ENCODE data around the gene FOXO3. TPM values are rescaled to one million over a fixed set of nuclear protein-coding genes. Genes with fewer than 3 reads are reported as not detected.

The FOXO3 gene
- total RNA-seq, 1 experiment from 2014 or later, result 22.1 TPM

DNA sequence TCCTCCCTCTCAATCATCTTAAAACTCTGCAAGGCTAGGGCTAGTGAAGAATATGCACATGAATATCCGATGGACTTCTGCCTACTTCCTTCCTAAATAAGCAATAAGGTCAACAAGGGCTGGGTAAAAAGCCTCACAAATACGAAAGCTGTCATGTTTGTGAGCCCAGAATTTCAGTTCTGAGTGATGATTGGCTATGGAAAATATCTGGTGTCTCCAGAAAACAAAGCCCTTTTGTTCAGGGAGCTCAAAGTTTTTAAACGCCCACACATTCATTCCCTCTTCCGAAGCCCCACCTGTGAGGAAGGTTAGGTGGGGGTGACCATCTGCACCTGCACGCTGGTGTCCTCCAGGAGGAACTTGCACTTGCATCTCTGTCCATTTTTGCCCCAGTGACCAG, 160.6 kb downstream of the FOXO3 start:
- Histone ChIP-seq H4K20me1 (ENCODE audit: control insufficient read depth, insufficient read depth, insufficient read length) (no peaks in the 10 kb centered on the region), H3K79me1 (ENCODE audit: insufficient read depth, low read depth, low read length, poor library complexity, severe bottlenecking) (no peaks in the 10 kb centered on the region), H3K27ac (ENCODE audit: insufficient read length, low read depth, low read length) (no peak overlapping the region), H2BK20ac (ENCODE audit: low read depth, low read length, poor library complexity, severe bottlenecking) (no peak overlapping the region), H3T11ph (ENCODE audit: low read length) (no peak overlapping the region), H2BK5ac (ENCODE audit: insufficient read length, low read length) (no peak overlapping the region), H4K5ac (ENCODE audit: insufficient read length, low read depth, low read length) (no peak overlapping the region), H3K79me2 (ENCODE audit: insufficient read depth, low read length) (no peaks in the 10 kb centered on the region), H3K23me2 (ENCODE audit: insufficient read length, low read depth, low read length, poor library complexity, severe bottlenecking) (no peaks in the 10 kb centered on the region), H4K8ac (replicated peaks; ENCODE audit: insufficient read length, low read depth, low read length) (no peak overlapping the region), H3K14ac (ENCODE audit: insufficient read depth, low read length) (peak overlapping the region; percentile 73; the same call in 1 of the 2 replicates), H3K9ac (ENCODE audit: extremely low read depth, insufficient read length, low read length) (no peak overlapping the region), H4K91ac (ENCODE audit: insufficient read length, low read depth, low read length) (no peak overlapping the region), H3K56ac (ENCODE audit: insufficient read length, low read depth, low read length) (no peak overlapping the region), H3K23ac (ENCODE audit: insufficient read length, low read depth, low read length) (no peak overlapping the region), H2AFZ (ENCODE audit: low read length) (no peak overlapping the region), H3K9me3 (ENCODE audit: control insufficient read depth, low read depth, low read length) (no peaks in the 10 kb centered on the region), H3K18ac (ENCODE audit: insufficient read length, low read depth, low read length) (no peak overlapping the region), H2BK15ac (ENCODE audit: low read depth, low read length) (no peak overlapping the region), H2BK120ac (ENCODE audit: low read depth, low read length, poor library complexity, severe bottlenecking) (no peak overlapping the region), H2AK5ac (ENCODE audit: insufficient read length, low read length) (no peak overlapping the region), H3K27me3 (ENCODE audit: insufficient read depth, low read length) (no peaks in the 10 kb centered on the region), H3K4me1 (ENCODE audit: insufficient read depth, low read length) (peaks cover 8% of the 10 kb centered on the region; the same call in 1 of the 2 replicates), H2BK12ac (ENCODE audit: insufficient read length, low read depth, low read length) (no peak overlapping the region), H3K4ac (ENCODE audit: low read depth, low read length) (no peak overlapping the region), H3K4me2 (ENCODE audit: insufficient read depth, insufficient read length, low read length) (peak overlapping the region; percentile 24)
- Mint-ChIP-seq H3K27ac (peak overlapping the region; percentile 31 to 71 (median 32); a peak in 4 of 7 replicates), H3K36me3 (ENCODE audit: insufficient read depth in 1 of 3, low read depth in 3 of 3) (peaks cover 4 to 16% (median 8%) of the 10 kb centered on the region in 3 experiments; a peak in 5 of 7 replicates), H3K9me3 (peaks cover 15 to 16% of the 10 kb centered on the region in 2 experiments), H3K4me3 (peak overlapping the region in 1 of 2 experiments; percentile 2; a peak in 1 of 5 replicates), H3K27me3 (ENCODE audit: low read depth) (no peaks in the 10 kb centered on the region), H3K4me1 (peaks cover 15 to 17% of the 10 kb centered on the region in 2 experiments)
- TF ChIP-seq, protein P1, sequence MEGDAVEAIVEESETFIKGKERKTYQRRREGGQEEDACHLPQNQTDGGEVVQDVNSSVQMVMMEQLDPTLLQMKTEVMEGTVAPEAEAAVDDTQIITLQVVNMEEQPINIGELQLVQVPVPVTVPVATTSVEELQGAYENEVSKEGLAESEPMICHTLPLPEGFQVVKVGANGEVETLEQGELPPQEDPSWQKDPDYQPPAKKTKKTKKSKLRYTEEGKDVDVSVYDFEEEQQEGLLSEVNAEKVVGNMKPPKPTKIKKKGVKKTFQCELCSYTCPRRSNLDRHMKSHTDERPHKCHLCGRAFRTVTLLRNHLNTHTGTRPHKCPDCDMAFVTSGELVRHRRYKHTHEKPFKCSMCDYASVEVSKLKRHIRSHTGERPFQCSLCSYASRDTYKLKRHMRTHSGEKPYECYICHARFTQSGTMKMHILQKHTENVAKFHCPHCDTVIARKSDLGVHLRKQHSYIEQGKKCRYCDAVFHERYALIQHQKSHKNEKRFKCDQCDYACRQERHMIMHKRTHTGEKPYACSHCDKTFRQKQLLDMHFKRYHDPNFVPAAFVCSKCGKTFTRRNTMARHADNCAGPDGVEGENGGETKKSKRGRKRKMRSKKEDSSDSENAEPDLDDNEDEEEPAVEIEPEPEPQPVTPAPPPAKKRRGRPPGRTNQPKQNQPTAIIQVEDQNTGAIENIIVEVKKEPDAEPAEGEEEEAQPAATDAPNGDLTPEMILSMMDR (conservative IDR thresholded peaks at IDR 0.05), result no peak
- no peak for DNase-seq
- WGBS (ENCODE audit: extremely low coverage, insufficient read length, low lambda C conversion rate), result no CpG with 5 or more reads among the region's 5 CpGs
